Stimulated activated CD4-positive, alpha-beta T cell treated with anti-CD3 and anti-CD28 coated beads, Interleukin-1b, Interleukin-23, amount 100 ng/mL, for 24 hours (primary cell): ENCODE data around the gene ITGBL1.

ENCODE experiments used
- DNase-seq, 4 experiments: peaks; one replicate each; pipeline ENCODE4 v3.0.0-alpha.2; 2020; ENCODE audit warnings: low read depth in 4 of 4, low spot score in 1 of 4

Gene ITGBL1

GRCh38 chr13:101695870-101696516 is 243.5 kb downstream of the ITGBL1 start:
- no peak for DNase-seq

- no peak for DNase-seq
These were observed 245.3 kb downstream of the ITGBL1 start for GRCh38 chr13:101697745-101698144.

- DNase-seq: no peak
These were observed 245.9 kb downstream of the ITGBL1 start for GRCh38 chr13:101698400-101698799.

- no peak for DNase-seq
These were observed 248.1 kb downstream of the ITGBL1 start for GRCh38 chr13:101700598-101700997.

GRCh38 chr13:101703081-101703480 is 250.6 kb downstream of the ITGBL1 start:
- no peak for DNase-seq

DNA sequence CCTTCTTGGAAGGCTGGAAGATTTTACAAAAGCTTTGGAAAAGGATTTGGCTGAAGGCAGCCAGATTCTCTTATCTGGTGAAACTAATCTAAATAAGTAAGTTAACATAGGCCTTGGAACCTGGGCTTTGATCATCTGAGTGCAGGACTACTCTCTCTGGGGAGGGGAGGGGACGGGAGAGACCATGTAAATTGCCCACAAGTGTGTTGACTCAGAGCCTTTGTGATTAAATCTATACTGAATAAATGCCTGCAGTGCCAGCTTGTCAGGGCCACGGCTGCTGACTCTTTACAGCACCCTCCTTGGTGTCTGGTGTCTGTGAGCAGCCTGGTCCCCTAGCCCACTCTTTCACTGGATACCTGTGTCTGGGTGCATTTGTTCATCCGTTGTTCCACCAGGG is 251.4 kb downstream of the ITGBL1 start:
- no peak for DNase-seq

- no peak for DNase-seq
These were observed 254.2 kb downstream of the ITGBL1 start for GRCh38 chr13:101706651-101707050.

DNA sequence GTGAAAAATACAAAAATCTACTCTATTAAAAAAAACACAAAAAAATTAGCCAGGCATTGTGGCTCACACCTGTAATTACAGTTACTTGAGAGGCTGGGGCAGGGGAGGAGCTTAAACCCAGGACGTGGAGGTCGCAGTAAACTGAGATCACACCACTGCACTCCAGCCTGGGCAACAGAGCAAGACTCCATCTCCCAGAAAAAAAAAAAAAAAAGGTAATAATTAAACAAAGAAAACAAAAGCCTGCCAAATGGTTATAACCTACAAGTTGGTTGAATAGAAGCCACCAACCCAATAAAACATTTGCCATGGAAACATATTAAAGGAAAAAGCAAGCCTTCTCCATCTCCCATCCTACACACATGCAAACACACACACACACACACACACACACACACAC is 255.2 kb downstream of the ITGBL1 start:
- no peak for DNase-seq

GRCh38 chr13:101708115-101708514 is 255.6 kb downstream of the ITGBL1 start:
- no peak for DNase-seq

- DNase-seq: no peak
These were observed 257.5 kb downstream of the ITGBL1 start for GRCh38 chr13:101709952-101710351.

DNA sequence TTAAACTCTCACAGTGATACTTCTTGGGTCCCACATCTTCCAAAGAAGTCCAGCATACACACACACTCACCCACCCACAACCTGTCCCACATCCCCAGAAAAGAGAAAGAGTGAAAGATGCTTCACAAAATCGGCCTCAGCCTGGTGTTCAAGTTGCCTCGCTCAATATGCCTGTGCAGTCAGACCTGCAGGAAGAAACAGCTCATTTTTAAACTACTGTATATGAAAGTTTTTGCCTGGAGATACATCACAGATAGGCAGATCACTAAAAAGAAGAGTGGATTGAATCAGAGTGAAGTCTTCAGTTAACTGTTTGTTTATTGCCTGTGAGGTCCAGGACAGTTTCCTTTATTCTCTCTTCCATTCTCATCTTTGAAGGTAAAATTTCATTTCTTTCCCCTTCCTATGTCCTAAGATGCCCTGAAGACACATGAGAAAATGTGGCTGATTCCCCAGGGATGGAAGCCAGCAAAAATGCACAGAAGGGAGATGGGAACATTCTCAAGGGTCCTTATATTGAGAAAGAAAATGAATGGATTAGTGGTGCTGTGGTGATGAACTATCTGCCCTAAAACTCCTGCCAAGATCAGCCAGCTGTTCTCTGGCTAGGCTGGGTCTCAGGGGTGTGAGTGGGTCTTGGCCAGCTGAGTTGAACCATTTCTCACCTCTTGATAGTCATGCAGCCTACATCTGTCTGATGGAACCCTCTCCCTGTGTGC is 259.0 kb downstream of the ITGBL1 start:
- DNase-seq: no peak

- DNase-seq: no peak
These were observed 259.5 kb downstream of the ITGBL1 start for GRCh38 chr13:101712026-101712348.

- no peak for DNase-seq
These were observed 261.7 kb downstream of the ITGBL1 start for GRCh38 chr13:101714195-101714594.

GRCh38 chr13:101717353-101717752 is 264.9 kb downstream of the ITGBL1 start:
- DNase-seq: no peak

- no peak for DNase-seq
These were observed 266.0 kb downstream of the ITGBL1 start for GRCh38 chr13:101718496-101718895.

DNA sequence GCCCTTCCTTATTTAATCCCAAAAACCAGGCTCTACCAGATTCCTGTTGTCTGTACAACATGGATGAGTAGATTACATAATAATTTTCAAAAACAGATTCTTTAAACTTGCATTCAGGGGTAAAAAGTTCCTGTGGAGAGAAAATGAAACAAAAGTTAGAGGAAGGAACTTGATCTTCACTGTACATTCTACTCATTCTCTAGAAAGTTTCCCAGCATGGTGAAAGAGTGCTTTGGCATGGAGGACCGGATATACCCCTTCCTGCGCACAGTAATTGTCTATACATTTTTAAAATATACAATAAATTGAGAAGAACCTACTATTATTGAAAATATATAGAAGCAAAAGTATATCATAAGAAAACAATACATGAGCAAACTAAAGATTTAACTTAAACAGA is 274.2 kb downstream of the ITGBL1 start:
- DNase-seq: no peak

DNA sequence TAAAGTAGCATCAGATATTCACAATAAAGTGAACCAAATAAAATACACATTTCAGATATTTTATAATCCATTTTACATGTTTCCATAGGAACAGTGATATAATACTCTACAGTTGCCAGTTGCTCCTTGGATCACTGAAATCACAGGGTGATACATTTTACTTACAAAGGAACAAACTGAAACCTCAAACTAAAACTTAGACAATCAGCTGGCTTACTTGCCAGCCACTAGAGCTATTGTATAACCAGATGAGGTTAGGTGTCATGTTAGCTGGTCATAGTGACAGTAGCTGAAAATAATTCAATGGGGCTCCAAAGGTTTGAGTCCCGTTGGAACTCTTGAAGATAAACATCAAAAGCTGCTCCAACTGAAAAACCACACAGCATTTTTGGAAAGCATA is 274.6 kb downstream of the ITGBL1 start:
- no peak for DNase-seq

GRCh38 chr13:101728021-101728420 is 275.5 kb downstream of the ITGBL1 start:
- DNase-seq: no peak

- DNase-seq: no peak
These were observed 276.1 kb downstream of the ITGBL1 start for GRCh38 chr13:101728615-101729014.

DNA sequence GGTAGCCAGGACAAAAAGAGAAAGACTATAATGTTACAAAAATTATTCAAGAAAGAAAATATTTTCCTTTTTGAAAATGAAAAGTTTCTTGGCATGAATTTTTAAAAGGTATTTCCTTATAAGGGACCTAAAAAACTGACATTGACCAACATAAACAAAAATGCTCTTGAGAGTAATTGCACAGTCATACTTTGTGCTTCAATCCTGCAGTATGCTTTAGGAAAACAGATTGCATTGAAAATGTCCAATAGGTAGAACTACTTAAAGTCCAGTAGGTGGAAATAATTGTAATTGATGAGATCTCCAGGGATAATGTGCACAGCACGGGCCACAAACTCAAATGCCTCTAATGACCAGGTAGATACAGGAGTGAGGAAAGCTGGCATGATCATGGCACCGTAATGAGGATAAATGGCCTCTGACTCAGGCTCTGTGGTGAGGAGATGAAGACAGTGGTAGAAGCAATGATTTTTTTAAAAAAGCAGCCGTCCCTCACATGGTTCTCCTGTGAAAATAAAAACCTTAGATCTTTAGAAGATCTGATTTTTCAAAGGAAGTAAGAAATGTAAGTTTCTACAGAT is 278.0 kb downstream of the ITGBL1 start:
- DNase-seq: no peak

- no peak for DNase-seq
These were observed 284.1 kb downstream of the ITGBL1 start for GRCh38 chr13:101736566-101736965.

DNA sequence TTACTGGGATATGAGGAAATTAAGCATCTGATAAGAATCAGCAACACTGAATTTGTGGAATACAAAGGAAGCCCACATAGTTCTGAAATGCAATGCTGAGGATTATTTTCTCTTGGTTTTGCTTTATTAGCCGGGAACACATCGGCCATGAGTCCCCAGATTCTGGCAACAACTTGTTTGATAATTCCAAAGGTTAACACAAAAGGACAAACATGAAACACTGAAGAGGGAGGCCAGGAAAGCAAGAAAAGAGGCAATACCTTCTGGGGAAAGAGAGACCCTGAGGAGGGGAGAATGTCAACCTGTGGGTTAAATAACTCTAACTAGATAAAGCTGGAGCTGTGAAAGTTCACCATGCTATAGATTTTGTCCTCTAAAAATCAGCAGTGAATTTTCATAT is 285.9 kb downstream of the ITGBL1 start:
- no peak for DNase-seq
